Activated naive CD4-positive, alpha-beta T cell (primary cell): Measurements from ENCODE around the gene MAML1.
A peak's percentile ranks its signal among the peaks of the same experiment; 100 is the strongest.

ENCODE experiments used
- DNase-seq, 4 experiments: peaks; one replicate each; lab custom pipeline; 2025; lab: John Stamatoyannopoulos, UW

The MAML1 gene

GRCh38 chr5:179793468-179794139 lies 61.0 kb downstream of the MAML1 start, which contains the start of gene LTC4S:
TSS of gene LTC4S (plus strand) at chr5:179793986. CDS start at chr5:179794081, 95 bp downstream.
- peak in 2 of 4 experiments; percentile 21 to 27 for DNase-seq

- DNase-seq, result no peak
Measured at GRCh38 chr5:179794171-179794570, 61.5 kb downstream of the MAML1 start.

- DNase-seq, result no peak
Measured at GRCh38 chr5:179794575-179794974, 62.0 kb downstream of the MAML1 start.

- DNase-seq, result no peak
Measured at GRCh38 chr5:179795049-179795862, 62.6 kb downstream of the MAML1 start.

- DNase-seq, result peak in 2 of 4 experiments; percentile 59 to 69
Measured at GRCh38 chr5:179795863-179796833, 63.5 kb downstream of the MAML1 start.

- no peak for DNase-seq
Measured at GRCh38 chr5:179796877-179797608, 64.4 kb downstream of the MAML1 start.

- no peak for DNase-seq
Measured at GRCh38 chr5:179797741-179798140, 65.1 kb downstream of the MAML1 start.

GRCh38 chr5:179798144-179798770 lies 65.6 kb downstream of the MAML1 start:
- no peak for DNase-seq

GRCh38 chr5:179798771-179799643 lies 66.4 kb downstream of the MAML1 start:
- DNase-seq, result no peak

GRCh38 chr5:179799644-179799973 lies 67.0 kb downstream of the MAML1 start:
- no peak for DNase-seq

GRCh38 chr5:179800071-179800695 lies 67.6 kb downstream of the MAML1 start:
- no peak for DNase-seq

- DNase-seq, result no peak
Measured at GRCh38 chr5:179800696-179801201, 68.1 kb downstream of the MAML1 start.

- peak; percentile 51 to 83 (median 74) for DNase-seq
Measured at GRCh38 chr5:179801304-179802206, 68.9 kb downstream of the MAML1 start.

GRCh38 chr5:179802207-179802883 lies 69.7 kb downstream of the MAML1 start:
- no peak for DNase-seq

GRCh38 chr5:179802950-179803562 lies 70.4 kb downstream of the MAML1 start:
- no peak for DNase-seq

GRCh38 chr5:179803651-179804554 lies 71.3 kb downstream of the MAML1 start:
- DNase-seq, result no peak
